Kasumi-1 (cell line): Measurements from ENCODE around the gene MTG1.
"Not testable (repeated sequence)": the region's sequence is repeated elsewhere in the genome, so short reads cannot be mapped to it uniquely, and the experiment has no call there.

Experiments used
- DNase-seq, 2 experiments: peaks; one replicate each; lab custom pipeline; 2025; lab: John Stamatoyannopoulos, UW

The MTG1 gene

DNA sequence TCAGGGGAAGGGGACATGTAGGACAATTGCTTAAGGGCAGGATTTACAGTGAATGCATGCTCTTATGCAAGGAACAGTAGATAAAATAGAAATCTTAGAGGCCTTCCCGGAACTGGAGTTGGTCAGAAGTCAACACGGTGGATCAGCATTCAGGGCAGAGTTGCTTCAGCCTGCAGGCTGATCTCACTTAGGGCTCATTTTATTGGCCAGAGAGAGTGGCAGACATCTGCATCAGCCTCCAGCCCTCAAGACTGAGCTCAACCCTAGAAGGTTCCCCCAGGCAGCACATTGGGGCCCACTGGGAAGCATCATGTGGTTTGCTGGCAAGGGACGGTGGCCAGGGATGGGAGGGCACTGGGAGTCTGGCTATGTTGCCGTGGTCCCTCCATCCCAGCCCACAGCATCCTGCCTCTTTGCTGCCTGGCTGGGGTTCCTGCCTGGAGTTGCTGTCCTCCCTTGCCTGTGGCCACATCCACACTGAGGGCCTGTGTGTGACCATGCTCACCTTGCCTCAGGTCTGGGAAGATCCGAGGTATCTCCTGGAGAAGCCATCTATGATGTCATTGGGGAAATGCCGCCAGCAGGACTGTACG lies 72.8 kb downstream of the MTG1 start:
- no peak for DNase-seq

DNA sequence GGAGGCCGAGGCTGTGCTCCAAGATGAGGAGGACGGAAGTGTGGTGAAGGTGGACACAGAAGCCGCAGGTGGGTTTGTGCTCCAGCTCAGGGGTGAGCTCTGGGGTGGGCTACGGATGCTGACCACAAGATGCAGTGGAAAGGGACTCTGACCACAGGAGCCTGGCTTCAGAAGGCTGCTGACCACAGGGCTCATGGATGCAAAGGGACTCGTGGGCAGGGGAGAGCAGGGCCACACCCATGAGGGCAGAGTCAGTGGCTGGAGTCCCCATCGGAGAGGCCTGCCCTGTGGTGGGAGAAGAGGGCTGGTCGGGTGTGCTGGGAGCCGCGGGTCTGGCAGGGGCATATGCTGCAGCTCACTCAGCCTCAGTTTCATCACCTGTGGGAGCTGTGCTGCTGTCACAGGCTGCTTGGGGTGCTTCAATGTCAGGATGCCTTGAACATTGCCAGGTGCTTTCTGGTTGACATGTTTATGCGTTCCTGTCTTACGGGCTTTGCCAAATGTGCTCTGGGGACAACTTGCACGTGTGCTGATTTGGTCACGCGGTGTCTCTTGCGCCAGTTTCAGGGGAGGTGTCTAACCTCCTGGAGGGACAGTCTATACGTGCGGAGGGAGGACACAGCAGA lies 73.4 kb downstream of the MTG1 start:
- DNase-seq, result no peak

DNA sequence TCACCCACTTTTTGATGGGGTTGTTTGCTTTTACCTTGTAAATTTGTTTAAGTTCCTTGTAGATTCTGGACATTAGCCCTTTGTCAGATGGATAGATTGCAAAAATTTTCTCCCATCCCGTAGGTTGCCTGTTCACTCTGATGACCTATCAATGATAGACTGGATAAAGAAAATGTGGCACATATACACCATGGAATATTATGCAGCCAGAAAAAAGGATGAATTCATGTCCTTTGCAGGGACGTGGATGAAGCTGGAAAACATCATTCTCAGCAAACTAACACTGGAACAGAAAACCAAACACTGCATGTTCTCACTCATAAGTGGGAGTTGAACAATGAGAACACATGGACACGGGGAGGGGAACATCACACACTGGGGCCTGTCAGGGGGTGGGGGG lies 75.2 kb downstream of the MTG1 start:
- not testable (repeated sequence) for DNase-seq

DNA sequence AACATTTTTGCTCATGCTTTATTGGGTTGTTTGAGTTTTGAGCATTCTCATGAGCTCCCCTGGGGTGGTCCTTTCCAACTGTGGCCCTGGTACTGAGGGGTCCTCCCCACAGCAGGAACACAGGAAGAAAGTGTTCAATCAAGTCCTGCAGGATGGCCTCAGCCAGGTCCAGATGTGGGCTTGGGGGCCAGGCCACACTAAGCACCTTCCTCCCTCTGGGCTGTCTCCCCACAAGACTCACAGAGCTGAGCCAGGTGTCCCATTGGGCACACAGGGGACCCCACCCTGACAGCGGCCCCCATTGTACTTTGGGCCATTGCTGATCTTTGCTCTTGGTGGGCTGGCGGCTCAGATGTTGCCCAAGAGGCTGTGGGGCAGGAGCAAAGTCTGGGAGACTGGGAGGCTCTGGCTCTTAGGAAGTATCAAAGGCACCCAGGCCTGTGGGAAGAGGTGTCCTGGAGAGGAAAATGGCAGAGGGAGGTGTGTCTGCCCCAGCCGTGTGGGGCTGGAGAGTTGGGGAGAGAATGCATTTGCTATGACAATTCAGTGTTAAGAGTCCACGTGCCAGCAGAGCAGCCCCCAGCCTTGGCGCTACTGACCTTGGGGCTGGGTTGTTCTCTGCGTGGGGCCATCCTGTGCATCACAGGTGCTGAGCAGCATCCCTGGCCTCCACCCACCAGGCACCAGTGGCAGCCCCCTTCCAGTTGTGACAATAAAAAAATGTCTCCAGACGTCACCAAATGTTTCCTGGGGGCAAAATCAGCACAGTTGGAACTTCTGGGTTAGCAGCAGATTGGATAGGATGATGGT lies 77.5 kb downstream of the MTG1 start:
- DNase-seq, result no peak
